ENCODE data around the gene STX1B. TPM values are rescaled to one million over a fixed set of nuclear protein-coding genes. Genes with fewer than 3 reads are reported as not detected.

STX1B gene
- total RNA-seq, 1 experiment from 2014 or later = 11.0 TPM

DNA sequence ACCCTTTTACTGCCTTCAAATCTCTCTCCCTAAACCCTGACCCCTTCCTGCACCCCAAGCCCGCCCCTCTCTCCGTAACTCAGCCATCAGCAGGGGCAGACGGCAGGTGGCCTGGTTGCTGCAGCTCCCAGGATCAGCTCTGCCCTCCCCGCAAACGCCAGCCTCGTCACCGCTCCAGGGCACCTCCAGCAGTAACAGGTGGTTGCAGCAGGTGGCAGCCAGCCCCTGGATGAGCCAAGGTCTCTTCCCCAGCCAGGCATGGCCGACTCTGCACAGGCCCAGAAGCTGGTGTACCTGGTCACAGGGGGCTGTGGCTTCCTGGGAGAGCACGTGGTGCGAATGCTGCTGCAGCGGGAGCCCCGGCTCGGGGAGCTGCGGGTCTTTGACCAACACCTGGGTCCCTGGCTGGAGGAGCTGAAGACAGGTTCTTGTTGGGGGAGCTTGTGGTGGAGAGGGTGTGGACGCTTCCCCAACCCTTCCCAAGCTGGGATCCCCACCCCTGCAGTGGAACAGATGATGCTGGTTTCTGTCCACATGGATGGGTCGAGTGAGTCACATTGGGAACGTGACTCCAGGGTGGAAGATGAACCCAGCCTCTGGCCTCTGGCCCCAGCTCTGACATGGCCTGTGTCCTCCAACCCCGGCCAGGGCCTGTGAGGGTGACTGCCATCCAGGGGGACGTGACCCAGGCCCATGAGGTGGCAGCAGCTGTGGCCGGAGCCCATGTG, 24.9 kb downstream of the STX1B start:
- WGBS (ENCODE audit: extremely low coverage, insufficient read length, low lambda C conversion rate) = no CpG with 5 or more reads among the region's 20 CpGs
- Histone ChIP-seq H3K56ac (ENCODE audit: insufficient read length, low read depth, low read length) (no peak overlapping the region), H4K8ac (replicated peaks; ENCODE audit: insufficient read length, low read depth, low read length) (no peak overlapping the region), H3T11ph (ENCODE audit: low read length) (no peak overlapping the region), H2BK120ac (ENCODE audit: low read depth, low read length, poor library complexity, severe bottlenecking) (no peak overlapping the region), H3K9ac (ENCODE audit: extremely low read depth, insufficient read length, low read length) (no peak overlapping the region), H4K91ac (ENCODE audit: insufficient read length, low read depth, low read length) (no peak overlapping the region), H3K79me2 (ENCODE audit: insufficient read depth, low read length) (no peaks in the 10 kb centered on the region), H3K27me3 (ENCODE audit: insufficient read depth, low read length) (no peaks in the 10 kb centered on the region), H3K18ac (ENCODE audit: insufficient read length, low read depth, low read length) (no peak overlapping the region), H2BK20ac (ENCODE audit: low read depth, low read length, poor library complexity, severe bottlenecking) (no peak overlapping the region), H3K27ac (ENCODE audit: insufficient read length, low read depth, low read length) (no peak overlapping the region), H3K9me3 (ENCODE audit: control insufficient read depth, low read depth, low read length) (no peaks in the 10 kb centered on the region), H2AK5ac (ENCODE audit: insufficient read length, low read length) (no peak overlapping the region), H2AFZ (ENCODE audit: low read length) (no peak overlapping the region), H2BK12ac (ENCODE audit: insufficient read length, low read depth, low read length) (no peak overlapping the region), H4K20me1 (ENCODE audit: control insufficient read depth, insufficient read depth, insufficient read length) (no peaks in the 10 kb centered on the region), H3K23ac (ENCODE audit: insufficient read length, low read depth, low read length) (no peak overlapping the region), H4K5ac (ENCODE audit: insufficient read length, low read depth, low read length) (no peak overlapping the region), H3K4ac (ENCODE audit: low read depth, low read length) (no peak overlapping the region), H3K4me1 (ENCODE audit: insufficient read depth, low read length) (no peaks in the 10 kb centered on the region), H2BK5ac (ENCODE audit: insufficient read length, low read length) (no peak overlapping the region), H3K79me1 (ENCODE audit: insufficient read depth, low read depth, low read length, poor library complexity, severe bottlenecking) (no peaks in the 10 kb centered on the region), H2BK15ac (ENCODE audit: low read depth, low read length) (no peak overlapping the region), H3K23me2 (ENCODE audit: insufficient read length, low read depth, low read length, poor library complexity, severe bottlenecking) (no peaks in the 10 kb centered on the region), H3K14ac (ENCODE audit: insufficient read depth, low read length) (no peak overlapping the region), H3K4me2 (ENCODE audit: insufficient read depth, insufficient read length, low read length) (peak overlapping the region; percentile 3)
- Mint-ChIP-seq H3K4me1 (peaks cover 5 to 10% of the 10 kb centered on the region in 2 experiments), H3K36me3 (ENCODE audit: insufficient read depth in 1 of 3, low read depth in 3 of 3) (peaks cover 15 to 33% (median 32%) of the 10 kb centered on the region in 3 experiments; a peak in 6 of 7 replicates), H3K9me3 (no peaks in the 10 kb centered on the region), H3K27ac (peak overlapping the region in 1 of 3 experiments; percentile 92; a peak in 1 of 7 replicates), H3K4me3 (peak overlapping the region; percentile 42 to 58; a peak in 3 of 5 replicates), H3K27me3 (ENCODE audit: low read depth) (no peaks in the 10 kb centered on the region; the same call in 1 of the 2 replicates)
- TF ChIP-seq CTCF (conservative IDR thresholded peaks at IDR 0.05) = no peak; the same call in 2 of the 3 replicates
- peak; percentile 81 for DNase-seq
